Measurements from ENCODE around the gene SNORC.
"Not testable (repeated sequence)": the region's sequence is repeated elsewhere in the genome, so short reads cannot be mapped to it uniquely, and the experiment has no call there.

Gene SNORC

DNA sequence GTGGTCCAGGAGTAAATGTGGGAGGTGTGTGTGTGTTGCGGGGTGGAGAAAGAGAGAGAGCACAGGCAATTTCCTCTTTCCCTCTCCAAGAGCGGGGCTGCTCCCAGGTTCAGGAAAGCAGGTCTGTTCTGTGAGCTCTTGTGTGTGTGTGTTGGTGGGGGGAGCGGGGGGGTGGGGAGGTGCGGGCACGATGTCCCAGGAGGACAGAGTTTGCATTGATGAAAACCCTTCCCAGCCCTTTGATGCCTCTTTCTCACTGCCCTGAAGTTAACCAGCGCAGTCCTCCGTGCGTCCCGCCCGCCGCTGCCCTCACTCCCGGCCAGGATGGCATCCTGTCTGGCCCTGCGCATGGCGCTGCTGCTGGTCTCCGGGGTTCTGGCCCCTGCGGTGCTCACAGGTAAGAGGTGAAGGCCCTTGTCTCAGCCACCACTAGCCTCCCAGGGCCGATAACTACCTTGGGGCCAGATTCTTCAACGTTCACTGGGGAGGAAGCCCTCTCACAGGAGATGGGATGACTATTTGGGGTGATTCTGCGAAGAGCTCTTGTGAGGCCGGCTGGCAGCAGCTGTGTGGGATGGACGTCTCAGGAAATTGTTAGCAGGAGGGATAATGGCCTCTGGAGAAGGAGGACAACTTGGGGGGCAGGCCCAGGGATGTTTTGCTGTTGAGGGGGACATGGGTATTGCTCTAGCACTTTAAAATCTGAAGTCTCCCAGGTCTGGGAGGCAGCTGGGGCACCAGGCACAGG, at the start of gene SNORC:
SNORC (plus strand) TSS at position 247 of the 748 bp plus-strand sequence; CDS start at position 325, 78 bp downstream.
- DNase-seq (ENCODE audit: low spot score) = no peak

DNA sequence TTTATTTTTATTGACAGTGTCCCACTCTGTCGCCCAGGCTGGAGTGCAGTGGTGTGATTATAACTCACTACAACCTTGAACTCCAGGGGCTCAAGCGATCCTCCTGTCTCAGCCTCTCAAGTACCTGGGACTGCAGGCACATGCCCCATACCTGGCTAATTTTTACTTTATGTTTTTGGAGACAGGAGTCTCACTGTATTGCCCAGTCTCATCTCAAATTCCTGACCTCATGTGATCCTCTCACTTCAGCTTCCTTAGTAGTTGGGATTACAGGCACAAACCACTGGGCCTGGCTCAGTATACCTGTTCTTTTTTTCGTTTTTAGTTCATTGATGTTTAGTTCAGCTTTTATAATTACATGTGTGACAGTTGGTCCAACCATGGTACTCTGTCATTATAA, 40.1 kb upstream of the SNORC start:
- DNase-seq (ENCODE audit: low spot score) = no peak

DNA sequence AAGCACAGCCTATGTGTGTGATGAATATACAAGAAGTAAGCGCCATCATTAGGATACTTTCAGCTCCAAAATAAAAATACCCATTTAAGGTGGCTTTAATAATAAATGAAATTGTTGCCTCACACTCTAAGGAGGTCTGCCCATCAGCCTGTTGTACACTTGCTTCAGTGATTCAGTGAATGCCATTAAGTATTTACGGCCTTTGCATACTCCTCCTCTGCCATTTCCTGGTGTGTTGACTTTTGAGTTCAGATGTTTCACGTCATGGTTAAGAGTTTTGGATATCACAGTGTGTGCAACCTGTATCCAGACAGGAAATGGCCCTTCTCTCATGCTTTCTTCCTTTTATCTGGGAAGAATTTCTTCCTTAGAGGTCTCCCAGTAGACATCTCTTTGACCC, 38.6 kb upstream of the SNORC start:
- DNase-seq (ENCODE audit: low spot score) = no peak

DNA sequence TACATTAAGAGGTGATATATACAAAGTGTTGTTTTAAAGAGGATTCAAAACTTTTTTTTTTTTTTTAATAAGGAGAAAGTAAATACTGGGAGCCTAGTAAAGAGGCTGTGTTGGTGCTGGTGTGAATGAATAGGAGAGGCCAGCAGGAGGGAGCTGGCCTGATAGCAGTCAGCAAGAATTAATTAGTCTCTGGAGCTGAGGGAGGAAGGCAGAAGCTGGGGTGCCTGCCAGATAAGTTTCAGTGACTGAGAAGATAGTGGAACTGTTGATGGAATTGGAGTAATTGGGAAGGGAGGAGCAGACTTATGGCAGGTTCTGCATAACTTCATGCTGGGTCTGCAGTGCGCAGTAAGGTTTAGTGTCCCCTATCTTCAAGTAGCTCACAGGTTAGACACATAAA, 36.2 kb upstream of the SNORC start:
- DNase-seq (ENCODE audit: low spot score) = peak; percentile 45

DNA sequence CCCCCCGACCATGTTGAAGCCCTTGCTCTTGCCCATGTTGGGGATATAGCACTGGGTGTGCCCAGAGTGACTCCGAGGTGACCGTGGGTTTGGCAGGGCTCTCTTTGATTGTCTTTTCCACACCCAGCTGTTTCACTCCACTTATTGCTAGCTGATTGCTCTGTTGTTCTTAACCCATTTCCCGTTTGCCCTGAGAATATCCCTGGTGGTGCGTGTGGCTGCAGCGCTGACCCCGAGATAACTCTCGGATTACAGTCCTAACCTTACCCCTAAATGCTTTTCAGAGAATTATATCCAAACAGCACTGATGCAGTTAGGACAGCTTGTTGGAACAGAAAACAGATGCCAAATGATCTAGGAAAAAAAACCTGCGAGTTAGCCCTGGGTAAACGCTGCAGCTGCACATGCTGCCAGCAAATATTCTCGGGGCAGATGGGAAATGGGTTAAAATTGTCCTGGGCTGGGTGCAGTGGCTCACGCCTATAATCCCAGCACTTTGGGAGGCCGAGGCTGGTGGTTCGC, 34.3 kb upstream of the SNORC start:
- DNase-seq (ENCODE audit: low spot score) = no peak

DNA sequence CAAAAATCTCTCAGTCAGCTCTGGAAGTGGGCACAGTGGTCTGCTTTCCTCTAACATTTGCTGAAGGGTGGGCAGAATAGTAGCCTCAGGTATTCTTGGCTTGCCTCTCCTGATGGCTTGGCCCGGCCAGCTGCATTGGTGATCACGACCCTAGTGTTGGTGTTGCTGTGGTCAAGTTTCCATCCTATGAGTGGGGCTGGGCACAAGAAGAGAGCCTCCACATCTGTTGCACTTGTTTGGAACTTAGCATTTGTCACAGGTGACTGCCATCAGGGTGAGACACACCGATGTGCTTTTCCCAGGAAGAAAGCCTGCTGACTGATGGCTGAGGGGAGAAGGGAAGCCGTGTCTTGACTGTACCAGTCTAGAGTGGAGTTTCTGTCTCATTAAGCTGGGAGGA, 33.1 kb upstream of the SNORC start:
- no peak for DNase-seq (ENCODE audit: low spot score)

DNA sequence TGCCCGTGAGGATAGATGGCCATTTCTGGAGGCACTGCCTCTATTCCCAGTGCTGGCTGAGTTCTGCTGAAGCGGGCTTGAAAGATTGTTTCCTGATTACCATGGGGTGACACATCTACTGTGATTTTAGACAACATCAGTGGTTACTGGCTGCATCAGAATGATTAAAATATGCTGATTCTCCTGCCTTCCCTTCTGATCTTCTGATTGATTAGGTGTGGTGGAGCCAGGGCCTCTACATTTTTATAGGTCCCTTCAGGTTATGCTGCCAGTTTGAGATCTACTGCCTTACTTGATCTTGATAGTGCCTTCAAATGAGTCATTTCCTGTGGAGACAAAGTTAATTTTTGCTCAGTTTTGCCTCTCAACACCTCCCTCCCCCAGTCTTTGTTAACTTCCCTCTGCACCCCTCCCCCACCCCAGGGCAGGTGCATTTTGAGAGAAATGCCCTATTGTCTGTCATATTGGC, 31.6 kb upstream of the SNORC start:
- DNase-seq (ENCODE audit: low spot score) = no peak

DNA sequence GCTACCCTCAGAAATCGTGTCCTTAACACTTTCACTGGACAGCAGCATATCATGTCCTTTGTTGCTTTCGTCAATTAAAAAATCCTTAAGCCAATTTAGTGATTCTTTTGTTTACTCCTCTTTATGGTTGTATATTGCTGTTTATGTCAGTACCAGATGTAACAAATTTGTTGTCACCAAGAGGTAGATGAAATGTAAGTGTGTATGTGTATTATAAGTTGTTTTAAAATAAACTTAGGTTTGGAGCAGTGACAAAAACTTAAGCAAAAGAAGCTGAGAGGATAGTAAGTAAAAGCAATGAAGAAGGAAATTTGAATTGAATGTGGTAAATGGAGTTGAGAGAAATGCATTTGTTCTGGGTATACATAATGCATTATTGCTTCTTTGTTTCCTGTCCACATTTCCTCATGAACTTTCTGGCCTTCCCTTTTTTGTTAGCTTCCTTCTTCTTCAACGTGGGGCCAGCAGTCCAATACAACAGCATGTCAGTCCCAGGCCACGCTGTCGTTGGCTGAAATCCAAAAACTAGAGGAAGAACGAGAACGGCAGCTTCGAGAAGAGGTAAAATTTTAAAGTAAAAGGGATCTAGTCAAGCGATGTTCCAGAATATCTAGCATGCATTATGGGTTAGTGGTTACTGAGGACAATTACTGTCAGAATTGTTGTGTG, 30.5 kb upstream of the SNORC start:
- DNase-seq (ENCODE audit: low spot score) = peak; percentile 79

DNA sequence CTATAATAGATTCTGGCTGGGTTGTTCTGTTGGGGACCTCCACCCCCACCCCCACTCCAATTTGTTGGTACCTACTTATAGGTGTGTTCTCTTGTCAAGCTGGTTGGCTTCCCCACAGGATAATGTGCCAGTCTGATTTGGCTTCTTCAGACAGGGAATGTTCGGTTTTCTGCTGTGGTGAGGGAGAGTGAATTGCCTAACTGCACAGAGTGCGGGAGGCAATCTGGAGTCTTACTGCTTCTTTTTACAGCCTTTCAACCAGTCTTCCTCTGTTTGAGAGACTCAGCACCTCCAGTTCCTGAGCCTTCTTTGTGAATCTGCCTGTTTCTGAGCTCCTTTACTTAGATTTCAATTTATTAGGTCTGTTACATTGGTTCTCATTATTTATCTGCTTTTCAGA, 27.4 kb upstream of the SNORC start:
- DNase-seq (ENCODE audit: low spot score) = peak; percentile 41

DNA sequence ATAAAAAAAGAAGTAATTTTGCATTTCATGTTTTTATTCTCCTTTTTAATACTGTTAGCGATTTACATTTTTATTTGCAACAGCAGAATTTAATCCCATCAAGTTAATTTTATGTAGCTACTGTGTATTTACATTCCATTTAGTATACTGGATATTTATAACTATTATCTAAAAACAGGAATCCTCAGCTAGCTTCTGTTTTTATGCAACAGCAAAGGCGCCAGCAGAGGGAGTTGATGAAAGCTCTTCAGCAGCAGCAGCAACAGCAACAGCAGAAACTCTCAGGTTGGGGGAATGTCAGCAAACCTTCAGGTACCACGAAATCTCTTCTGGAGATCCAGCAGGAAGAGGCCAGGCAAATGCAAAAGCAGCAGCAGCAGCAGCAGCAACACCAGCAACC, 26.2 kb upstream of the SNORC start:
- DNase-seq (ENCODE audit: low spot score) = peak; percentile 48

DNA sequence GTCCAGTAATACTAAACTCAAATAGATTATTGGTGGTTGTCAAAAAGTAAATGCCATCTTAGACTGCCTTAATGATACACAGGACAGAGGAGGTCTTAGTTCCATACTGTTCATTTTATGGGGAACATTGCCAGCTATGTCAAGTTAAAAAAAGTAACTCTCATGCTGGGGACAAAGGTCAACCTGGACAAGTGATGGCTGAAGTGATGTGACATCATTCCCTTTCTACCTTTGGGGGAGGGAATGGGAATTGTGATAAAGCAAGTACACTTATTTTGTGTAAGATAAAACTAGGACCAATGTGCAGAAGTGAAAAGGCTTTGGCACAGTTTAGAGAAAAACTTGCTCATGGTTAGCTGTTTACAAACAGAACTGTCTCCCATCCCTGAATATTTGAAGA, 24.0 kb upstream of the SNORC start:
- no peak for DNase-seq (ENCODE audit: low spot score)

DNA sequence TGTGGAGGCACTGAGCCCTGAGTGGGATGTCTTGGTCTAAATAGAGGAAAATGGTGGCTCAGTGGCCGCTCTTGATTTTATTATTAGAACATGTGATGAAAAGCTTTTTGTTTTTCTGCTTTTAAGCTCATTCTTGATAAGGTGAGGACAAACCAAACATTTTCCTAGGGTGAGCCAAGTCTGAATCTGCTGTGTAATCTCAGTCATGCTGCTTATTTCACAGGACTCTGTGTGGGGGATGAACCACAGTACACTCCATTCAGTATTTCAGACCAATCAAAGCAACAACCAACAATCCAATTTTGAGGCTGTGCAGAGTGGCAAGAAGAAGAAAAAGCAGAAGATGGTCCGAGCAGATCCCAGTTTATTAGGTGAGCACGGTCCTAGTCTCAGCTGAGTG, 20.0 kb upstream of the SNORC start:
- DNase-seq (ENCODE audit: low spot score) = peak; percentile 28

DNA sequence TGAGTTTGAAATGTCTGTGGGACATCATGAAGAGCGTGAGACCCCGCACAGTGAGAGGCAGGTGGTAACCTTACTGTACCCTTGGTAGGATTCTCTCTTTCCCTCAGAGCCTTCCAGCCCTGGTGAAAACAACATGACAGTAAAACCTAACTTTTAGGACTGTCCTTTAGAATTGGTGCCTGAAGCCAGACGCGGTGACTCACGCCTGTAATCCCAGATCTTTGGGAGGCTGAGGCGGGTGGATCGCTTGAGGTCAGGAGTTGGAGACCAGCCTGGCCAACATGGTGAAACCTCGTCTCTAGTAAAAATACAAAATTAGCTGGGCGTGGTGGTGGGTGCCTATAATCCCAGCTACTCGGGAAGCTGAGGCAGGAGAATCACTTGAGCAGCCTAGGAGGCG, 18.0 kb upstream of the SNORC start:
- DNase-seq (ENCODE audit: low spot score) = not testable (repeated sequence)

DNA sequence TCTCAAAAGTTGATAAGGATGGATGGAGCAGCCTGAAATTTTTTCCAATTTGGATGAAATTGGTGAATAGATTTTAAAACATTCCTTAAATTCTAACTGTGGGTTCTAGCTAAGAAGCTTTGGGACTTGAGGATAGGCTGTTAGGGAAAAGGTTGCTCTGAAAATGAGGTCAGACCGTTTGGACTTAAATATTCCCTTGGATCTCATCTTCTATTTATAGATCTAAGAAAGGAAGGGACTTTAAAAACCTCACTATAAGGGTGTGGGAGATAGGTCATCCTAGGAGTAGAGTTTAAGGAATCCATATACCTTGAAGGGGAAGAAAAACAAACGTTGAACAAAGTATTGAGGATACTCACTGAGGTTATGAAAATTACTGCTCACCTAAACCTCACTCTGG, 17.4 kb upstream of the SNORC start:
- DNase-seq (ENCODE audit: low spot score) = no peak

DNA sequence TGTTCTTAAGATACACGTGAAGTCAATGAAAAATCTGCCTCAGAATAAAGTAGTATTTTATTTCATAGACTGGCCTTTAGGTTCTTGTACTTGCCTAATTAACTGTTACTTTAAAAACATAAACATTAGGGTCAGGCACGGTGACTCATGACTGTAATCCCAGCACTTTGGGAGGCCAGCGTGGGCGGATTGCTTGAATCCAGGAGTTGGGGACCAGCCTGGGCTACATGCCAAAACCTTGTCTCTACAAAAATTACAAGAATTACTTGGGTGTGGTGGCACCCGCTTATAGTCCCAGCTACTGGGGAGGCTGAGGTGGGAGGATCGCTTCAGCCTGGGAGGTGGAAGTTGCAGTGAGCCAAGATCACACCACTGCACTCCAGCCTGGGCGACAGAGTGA, 16.0 kb upstream of the SNORC start:
- no peak for DNase-seq (ENCODE audit: low spot score)

DNA sequence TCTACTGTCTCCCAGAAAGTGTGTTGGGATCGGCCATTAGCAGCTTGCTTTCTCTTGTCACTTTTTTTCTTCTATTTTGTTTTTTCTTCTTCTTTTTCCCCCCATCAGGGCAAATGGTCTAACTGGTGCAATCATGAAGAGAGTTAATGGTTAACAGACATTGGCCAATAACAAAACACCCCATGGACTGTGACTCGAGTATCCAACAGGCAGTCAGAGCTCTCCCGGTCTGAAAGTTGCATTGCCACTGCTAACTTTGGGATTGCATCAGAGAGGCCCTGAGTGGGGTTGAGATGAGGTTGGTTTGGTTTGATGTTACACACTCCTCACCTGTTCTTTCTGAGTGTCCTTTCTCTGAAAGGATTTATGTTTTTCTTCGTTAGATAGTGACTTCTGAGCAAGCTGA, 12.9 kb upstream of the SNORC start:
- no peak for DNase-seq (ENCODE audit: low spot score)

DNA sequence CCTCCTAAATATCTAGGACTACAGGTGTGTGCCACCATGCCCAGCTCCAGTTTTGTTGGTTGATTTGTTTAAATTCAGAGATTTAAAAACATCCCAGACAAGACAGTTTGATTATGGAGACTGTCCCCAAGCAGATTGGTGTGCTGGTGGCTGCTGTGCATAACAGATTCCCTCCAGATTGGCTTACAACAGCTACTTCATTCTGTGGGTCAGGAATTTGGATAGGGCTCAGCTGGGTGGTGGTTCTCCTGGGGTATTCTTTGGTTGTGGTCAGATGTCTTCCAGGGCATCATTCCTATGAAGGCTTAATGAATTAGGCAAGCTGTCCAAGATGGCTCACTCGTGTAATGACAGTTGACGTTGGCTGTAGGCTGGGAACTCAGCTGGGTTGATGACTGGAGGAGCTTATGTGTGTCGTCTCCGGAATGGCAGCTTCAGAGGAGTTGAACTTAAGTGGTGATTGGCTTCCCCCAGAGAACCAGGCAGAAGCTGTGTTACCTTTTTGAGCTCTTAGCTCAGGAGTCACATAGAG, 10.6 kb upstream of the SNORC start:
- no peak for DNase-seq (ENCODE audit: low spot score)

DNA sequence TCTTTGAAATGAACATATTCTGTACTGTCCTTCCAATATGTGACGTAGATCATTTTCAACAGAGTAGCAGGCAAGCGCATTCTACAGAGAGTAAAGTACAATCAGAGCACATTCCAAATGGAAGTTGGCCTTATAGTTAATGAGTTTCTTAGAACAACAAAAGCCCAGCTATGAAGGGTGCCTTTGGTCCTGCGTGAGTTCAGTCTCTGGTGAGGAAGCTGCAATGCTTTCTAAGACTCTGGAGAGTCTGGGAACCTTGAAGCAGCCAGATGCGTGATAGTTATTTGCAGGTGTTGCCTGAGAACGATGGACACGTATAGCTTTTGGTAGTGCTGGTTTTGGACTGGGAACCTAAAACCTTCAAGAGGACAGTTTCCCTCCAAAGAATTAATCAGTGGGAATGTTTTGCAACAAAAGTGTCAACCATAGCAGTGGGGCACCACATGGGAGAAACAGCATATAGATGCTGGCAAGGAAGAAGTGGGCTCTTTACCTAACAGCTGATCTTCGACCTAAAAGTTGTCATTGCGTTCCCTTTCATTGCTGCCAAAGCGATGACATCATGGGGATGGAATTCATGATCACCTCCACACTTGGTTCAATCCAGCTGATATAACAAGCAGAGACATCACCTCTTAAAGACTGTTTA, 9.3 kb upstream of the SNORC start:
- DNase-seq (ENCODE audit: low spot score) = no peak

DNA sequence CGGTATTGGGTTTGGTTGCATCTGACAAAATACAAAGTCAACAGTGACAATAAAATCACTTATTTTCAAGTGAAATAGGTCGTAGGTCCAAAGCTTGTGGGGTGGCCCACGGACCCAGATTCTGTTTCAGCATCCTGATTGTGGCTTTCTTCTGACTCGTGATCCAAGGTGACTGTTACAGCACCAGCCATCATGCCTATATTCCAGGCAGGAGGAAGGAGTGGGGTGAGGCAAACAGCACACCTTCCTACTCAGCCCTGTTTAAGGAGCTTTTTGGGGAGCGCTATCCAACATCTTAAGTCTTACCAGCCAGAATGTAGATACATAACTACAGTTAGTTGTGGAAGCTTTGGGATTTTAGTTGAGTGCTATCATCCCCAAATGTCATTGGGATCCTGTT, 8.7 kb upstream of the SNORC start:
- no peak for DNase-seq (ENCODE audit: low spot score)

DNA sequence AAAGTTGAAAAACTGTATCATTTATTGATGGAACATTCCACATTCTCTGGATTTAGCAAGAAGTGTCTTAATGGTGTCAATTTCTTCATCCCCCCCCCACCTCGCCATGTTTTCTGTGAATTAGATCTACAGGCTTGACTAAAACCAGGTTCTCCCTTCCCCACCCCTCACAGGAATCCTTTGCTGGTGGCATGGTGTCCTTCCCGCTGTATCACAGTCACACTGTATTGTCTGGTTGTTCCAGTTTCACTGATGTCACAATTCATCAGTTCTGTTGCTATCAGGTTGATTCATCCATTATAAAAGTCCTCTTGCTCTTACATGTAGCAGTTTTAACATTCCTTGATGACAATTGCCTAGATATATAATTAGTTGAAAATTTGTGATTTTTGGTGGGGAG, 6.1 kb upstream of the SNORC start:
- no peak for DNase-seq (ENCODE audit: low spot score)

DNA sequence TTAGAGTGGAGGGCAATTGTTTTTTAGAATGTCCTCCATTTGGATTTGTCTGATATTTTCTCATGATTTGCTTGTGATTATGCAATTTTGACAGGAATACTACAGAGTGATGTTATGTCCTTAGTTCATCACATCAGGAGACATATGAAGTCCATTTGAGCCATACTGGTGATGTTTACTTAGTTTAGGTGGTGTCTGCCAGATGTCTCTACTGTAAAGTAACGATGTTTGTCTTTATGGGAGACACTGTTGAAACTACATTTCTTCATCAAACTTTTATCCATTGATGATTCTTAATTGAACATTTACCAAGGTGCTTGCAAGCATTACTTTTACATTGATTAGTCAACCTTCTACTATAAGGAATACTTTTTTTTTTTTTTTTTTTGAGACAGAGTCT, 4.9 kb upstream of the SNORC start:
- no peak for DNase-seq (ENCODE audit: low spot score)

DNA sequence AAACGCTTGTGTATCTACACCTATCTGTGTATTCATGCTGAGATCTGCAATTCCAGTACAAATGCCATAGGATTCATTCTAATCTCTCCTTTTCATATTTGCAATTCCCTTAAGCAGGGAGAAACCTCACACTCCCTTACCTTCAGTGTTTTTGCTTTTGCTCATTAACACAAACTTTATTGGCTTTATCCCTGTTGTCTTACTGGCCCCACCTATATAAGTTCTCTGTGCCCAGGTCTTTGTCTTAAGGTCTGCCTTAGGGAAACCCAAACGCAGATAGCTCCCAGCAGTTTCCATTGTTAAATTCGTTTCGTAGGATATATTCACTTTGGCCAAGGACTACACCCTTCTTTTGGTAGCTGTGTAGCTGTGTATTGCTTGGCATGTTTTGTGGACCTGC, 4.0 kb upstream of the SNORC start:
- no peak for DNase-seq (ENCODE audit: low spot score)
